ENCODE data around the gene EPC1. TPM values are rescaled to one million over a fixed set of nuclear protein-coding genes. Genes with fewer than 3 reads are reported as not detected.
A peak's percentile ranks its signal among the peaks of the same experiment; 100 is the strongest.
"Not testable (repeated sequence)": the region's sequence is repeated elsewhere in the genome, so short reads cannot be mapped to it uniquely, and the experiment has no call there.

EPC1 gene
- total and polyA plus RNA-seq, 2 donors from 2014 or later, result 12.3 to 42.6 TPM

GRCh38 chr10:32366111-32366510, 19.2 kb upstream of the EPC1 start:
- intact Hi-C loops (cut with DNase I), result no loop called here
- no peaks in the 10 kb centered on the region for H3K9me3 ChIP-seq (ENCODE audit: control insufficient read depth in 2 of 3, insufficient read depth in 1 of 3, low read length in 3 of 3)
- no peak for FAIRE-seq
- H3K27ac ChIP-seq (ENCODE audit: low read depth in 2 of 2, low read length in 2 of 2), result no peak overlapping the region
- H3K9ac ChIP-seq (ENCODE audit: low read length in 3 of 3), result no peak overlapping the region
- DNase-seq, result no peak
- H3K27me3 ChIP-seq (ENCODE audit: control insufficient read depth, insufficient read depth, low read length), result no peaks in the 10 kb centered on the region
- H3K4me1 ChIP-seq (ENCODE audit: control insufficient read depth in 2 of 3, insufficient read depth in 2 of 3, low read depth in 1 of 3, low read length in 3 of 3), result peaks cover 0 to 3% (median 0%) of the 10 kb centered on the region in 3 donors
- H3K36me3 ChIP-seq (ENCODE audit: control insufficient read depth in 2 of 3, insufficient read depth in 3 of 3, low read length in 3 of 3), result no peaks in the 10 kb centered on the region
- TF ChIP-seq, protein P1, sequence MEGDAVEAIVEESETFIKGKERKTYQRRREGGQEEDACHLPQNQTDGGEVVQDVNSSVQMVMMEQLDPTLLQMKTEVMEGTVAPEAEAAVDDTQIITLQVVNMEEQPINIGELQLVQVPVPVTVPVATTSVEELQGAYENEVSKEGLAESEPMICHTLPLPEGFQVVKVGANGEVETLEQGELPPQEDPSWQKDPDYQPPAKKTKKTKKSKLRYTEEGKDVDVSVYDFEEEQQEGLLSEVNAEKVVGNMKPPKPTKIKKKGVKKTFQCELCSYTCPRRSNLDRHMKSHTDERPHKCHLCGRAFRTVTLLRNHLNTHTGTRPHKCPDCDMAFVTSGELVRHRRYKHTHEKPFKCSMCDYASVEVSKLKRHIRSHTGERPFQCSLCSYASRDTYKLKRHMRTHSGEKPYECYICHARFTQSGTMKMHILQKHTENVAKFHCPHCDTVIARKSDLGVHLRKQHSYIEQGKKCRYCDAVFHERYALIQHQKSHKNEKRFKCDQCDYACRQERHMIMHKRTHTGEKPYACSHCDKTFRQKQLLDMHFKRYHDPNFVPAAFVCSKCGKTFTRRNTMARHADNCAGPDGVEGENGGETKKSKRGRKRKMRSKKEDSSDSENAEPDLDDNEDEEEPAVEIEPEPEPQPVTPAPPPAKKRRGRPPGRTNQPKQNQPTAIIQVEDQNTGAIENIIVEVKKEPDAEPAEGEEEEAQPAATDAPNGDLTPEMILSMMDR (IDR thresholded peaks at IDR 0.05; ENCODE audit: borderline replicate concordance, extremely low read depth, insufficient read depth), result no peak
- H3K4me3 ChIP-seq (ENCODE audit: low read length in 3 of 3), result peak overlapping the region in 1 of 3 donors; percentile 15

GRCh38 chr10:32365404-32365803, 18.4 kb upstream of the EPC1 start:
- H3K9me3 ChIP-seq (ENCODE audit: control insufficient read depth in 2 of 3, insufficient read depth in 1 of 3, low read length in 3 of 3); H3K9ac ChIP-seq (ENCODE audit: low read length in 3 of 3); H3K27ac ChIP-seq (ENCODE audit: low read depth in 2 of 2, low read length in 2 of 2); H3K4me1 ChIP-seq (ENCODE audit: control insufficient read depth in 2 of 3, insufficient read depth in 2 of 3, low read depth in 1 of 3, low read length in 3 of 3); intact Hi-C loops (cut with DNase I); H3K36me3 ChIP-seq (ENCODE audit: control insufficient read depth in 2 of 3, insufficient read depth in 3 of 3, low read length in 3 of 3); H3K4me3 ChIP-seq (ENCODE audit: low read length in 3 of 3); DNase-seq; FAIRE-seq; H3K27me3 ChIP-seq (ENCODE audit: control insufficient read depth, insufficient read depth, low read length): not testable (repeated sequence)

- intact Hi-C loops (cut with DNase I), result no loop called here
- H3K27ac ChIP-seq (ENCODE audit: low read depth in 2 of 2, low read length in 2 of 2), result no peak overlapping the region
- H3K4me1 ChIP-seq (ENCODE audit: control insufficient read depth in 2 of 3, insufficient read depth in 2 of 3, low read depth in 1 of 3, low read length in 3 of 3), result no peaks in the 10 kb centered on the region
- H3K4me3 ChIP-seq (ENCODE audit: low read length in 3 of 3), result no peak overlapping the region
- TF ChIP-seq, protein P1 (IDR thresholded peaks at IDR 0.05; ENCODE audit: borderline replicate concordance, extremely low read depth, insufficient read depth), result no peak
- DNase-seq (no peak), FAIRE-seq (no peak)
- H3K27me3 ChIP-seq (ENCODE audit: control insufficient read depth, insufficient read depth, low read length), result no peaks in the 10 kb centered on the region
- no peak overlapping the region for H3K9ac ChIP-seq (ENCODE audit: low read length in 3 of 3)
- peaks cover 0 to 2% (median 0%) of the 10 kb centered on the region in 3 donors for H3K36me3 ChIP-seq (ENCODE audit: control insufficient read depth in 2 of 3, insufficient read depth in 3 of 3, low read length in 3 of 3)
- H3K9me3 ChIP-seq (ENCODE audit: control insufficient read depth in 2 of 3, insufficient read depth in 1 of 3, low read length in 3 of 3), result peaks cover 0 to 2% (median 0%) of the 10 kb centered on the region in 3 donors
These were observed 15.6 kb upstream of the EPC1 start for GRCh38 chr10:32362571-32362970.

DNA sequence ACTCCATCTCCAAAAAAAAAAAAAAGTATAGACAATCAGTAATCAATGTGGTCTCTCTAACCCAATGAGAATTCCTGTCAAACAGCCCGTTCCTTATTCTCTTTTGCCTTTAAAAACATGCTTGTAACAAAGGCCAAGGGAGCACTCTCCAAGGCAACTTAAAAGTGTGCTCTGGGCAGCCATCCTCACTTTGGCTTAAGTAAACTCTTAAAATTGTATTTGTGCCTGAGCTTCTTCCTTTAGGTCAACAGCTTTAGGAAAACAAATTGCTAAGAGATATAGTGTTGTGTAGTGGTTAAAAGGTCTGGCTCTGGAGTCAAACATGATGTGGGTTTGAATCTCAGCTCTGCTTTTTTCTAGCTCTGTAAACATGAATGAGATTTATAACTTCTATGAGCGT, 13.9 kb upstream of the EPC1 start:
- TF ChIP-seq, protein P1 (IDR thresholded peaks at IDR 0.05; ENCODE audit: borderline replicate concordance, extremely low read depth, insufficient read depth), result no peak
- Histone ChIP-seq H3K27me3 (ENCODE audit: control insufficient read depth, insufficient read depth, low read length) (no peaks in the 10 kb centered on the region), H3K9me3 (ENCODE audit: control insufficient read depth in 2 of 3, insufficient read depth in 1 of 3, low read length in 3 of 3) (peaks cover 0 to 2% (median 0%) of the 10 kb centered on the region in 3 donors), H3K4me3 (ENCODE audit: low read length in 3 of 3) (no peak overlapping the region), H3K9ac (ENCODE audit: low read length in 3 of 3) (no peak overlapping the region), H3K4me1 (ENCODE audit: control insufficient read depth in 2 of 3, insufficient read depth in 2 of 3, low read depth in 1 of 3, low read length in 3 of 3) (no peaks in the 10 kb centered on the region), H3K27ac (ENCODE audit: low read depth in 2 of 2, low read length in 2 of 2) (no peak overlapping the region), H3K36me3 (ENCODE audit: control insufficient read depth in 2 of 3, insufficient read depth in 3 of 3, low read length in 3 of 3) (peaks cover 0 to 2% (median 0%) of the 10 kb centered on the region in 3 donors)
- intact Hi-C loops (cut with DNase I), result no loop called here
- no peak for DNase-seq
- FAIRE-seq, result no peak

All from kidney (tissue), 14 donors.